HG03521 (cell line): ENCODE data around the gene GRID1.

Experiments
- ATAC-seq: cut with Tn5 transposase; IDR thresholded peaks from one replicate; pipeline ENCODE4 v1.9.1; 2021; ENCODE audit warnings: mild to moderate bottlenecking, moderate library complexity; ENCODE audit not compliant: unreplicated experiment

Gene GRID1

GRCh38 chr10:86340176-86340990, 26.2 kb downstream of the GRID1 start:
- ATAC-seq, result no peak

GRCh38 chr10:86339226-86339865, 27.2 kb downstream of the GRID1 start:
- ATAC-seq, result no peak

GRCh38 chr10:86337121-86337601, 29.4 kb downstream of the GRID1 start:
- ATAC-seq, result no peak

- no peak for ATAC-seq
These were observed 30.3 kb downstream of the GRID1 start for GRCh38 chr10:86336341-86336740.

- no peak for ATAC-seq
These were observed 30.8 kb downstream of the GRID1 start for GRCh38 chr10:86335831-86336230.

- ATAC-seq, result no peak
These were observed 31.3 kb downstream of the GRID1 start for GRCh38 chr10:86335257-86335656.

GRCh38 chr10:86334488-86335085, 32.0 kb downstream of the GRID1 start:
- ATAC-seq, result no peak

GRCh38 chr10:86333826-86334487, 32.6 kb downstream of the GRID1 start:
- no peak for ATAC-seq

- no peak for ATAC-seq
These were observed 34.7 kb downstream of the GRID1 start for GRCh38 chr10:86331861-86332260.

- no peak for ATAC-seq
These were observed 35.5 kb downstream of the GRID1 start for GRCh38 chr10:86330778-86331763.

- no peak for ATAC-seq
These were observed 36.5 kb downstream of the GRID1 start for GRCh38 chr10:86329896-86330680.

GRCh38 chr10:86329093-86329710, 37.4 kb downstream of the GRID1 start:
- ATAC-seq, result no peak

GRCh38 chr10:86327954-86328725, 38.5 kb downstream of the GRID1 start:
- no peak for ATAC-seq

- no peak for ATAC-seq
These were observed 41.4 kb downstream of the GRID1 start for GRCh38 chr10:86325158-86325557.

GRCh38 chr10:86321568-86321967, 45.0 kb downstream of the GRID1 start:
- ATAC-seq, result no peak

GRCh38 chr10:86319676-86320075, 46.9 kb downstream of the GRID1 start:
- no peak for ATAC-seq

- no peak for ATAC-seq
These were observed 48.5 kb downstream of the GRID1 start for GRCh38 chr10:86317949-86318725.
